ENCODE results near the gene HS6ST2. TPM values are rescaled to one million over a fixed set of nuclear protein-coding genes. Genes with fewer than 3 reads are reported as not detected.
A peak's percentile ranks its signal among the peaks of the same experiment; 100 is the strongest.

Gene HS6ST2
- total RNA-seq, 4 donors from 2014 or later, result 0.14 to 1.1 TPM; not detected in 2

- Histone ChIP-seq H3K27me3 (no peaks in the 10 kb centered on the region), H3K9me3 (no peaks in the 10 kb centered on the region), H3K4me3 (no peak overlapping the region), H3K27ac (no peak overlapping the region), H3K36me3 (no peaks in the 10 kb centered on the region), H3K4me1 (no peaks in the 10 kb centered on the region)
- in situ Hi-C loops (cut with MboI; ENCODE audit: low pct_ligation_motif_present in 1 of 4, low pct_unique_long_range_greater_than_20kb in 1 of 4, low sequenced_read_pairs in 3 of 4), result loop anchor here (25.0 kb wide), 2 partner anchors 335 to 760 kb away; no protein-coding TSS in a partner anchor
- intact Hi-C loops (cut with DNase I; ENCODE audit: low total_unique reads), result no loop called here
- no peak for DNase-seq
- WGBS, 2 donors (ENCODE audit: low coverage in 1 of 2), result 60% methylated on average over 4 of the region's 4 CpGs; no CpG with 5 or more reads in 1 of the 2 donors
- TF ChIP-seq EP300 (IDR thresholded peaks at IDR 0.05; ENCODE audit: low read depth) (no peak), POLR2AphosphoS5 (IDR thresholded peaks at IDR 0.05) (no peak)
These were observed 336.3 kb downstream of the HS6ST2 start for GRCh38 chrX:132622130-132622529.

DNA sequence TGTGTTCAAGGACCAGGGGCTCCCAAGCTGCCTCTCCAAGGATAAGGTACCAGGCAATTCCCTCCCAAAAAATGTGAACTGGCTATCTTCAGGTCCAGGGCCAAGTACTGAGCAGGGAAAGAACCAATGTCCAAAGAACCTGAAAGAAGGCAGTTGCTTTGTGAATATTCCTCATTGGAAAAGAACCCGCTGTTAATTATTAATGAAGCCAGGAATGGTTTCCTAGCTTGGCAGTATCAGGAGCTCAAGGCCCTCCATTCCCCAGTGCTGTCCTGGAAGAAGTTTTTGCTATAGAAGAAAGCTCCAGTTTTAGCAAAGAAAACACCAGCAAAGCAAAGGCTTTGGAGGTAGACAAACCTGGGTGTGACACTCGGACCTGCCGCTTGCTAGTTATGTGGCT, 339.6 kb downstream of the HS6ST2 start:
- no peaks in the 10 kb centered on the region for H3K4me1 ChIP-seq
- no peak overlapping the region for H3K4me3 ChIP-seq
- WGBS, 2 donors (ENCODE audit: low coverage in 1 of 2), result 81% methylated on average over 3 of the region's 3 CpGs; no CpG with 5 or more reads in 1 of the 2 donors
- no peaks in the 10 kb centered on the region for H3K27me3 ChIP-seq
- TF ChIP-seq POLR2A (IDR thresholded peaks at IDR 0.05) (no peak), POLR2AphosphoS5 (IDR thresholded peaks at IDR 0.05) (no peak), EP300 (IDR thresholded peaks at IDR 0.05; ENCODE audit: low read depth) (no peak), CTCF (IDR thresholded peaks at IDR 0.05) (no peak)
- DNase-seq, result no peak
- intact Hi-C loops (cut with DNase I; ENCODE audit: low total_unique reads) (no loop called here), in situ Hi-C loops (cut with MboI; ENCODE audit: low pct_ligation_motif_present in 1 of 4, low pct_unique_long_range_greater_than_20kb in 1 of 4, low sequenced_read_pairs in 3 of 4) (loop anchor here (10.0 to 25.0 kb wide), 4 partner anchors 324 to 774 kb away; no protein-coding TSS in a partner anchor)
- H3K36me3 ChIP-seq, result no peaks in the 10 kb centered on the region
- H3K9me3 ChIP-seq, result no peaks in the 10 kb centered on the region
- H3K27ac ChIP-seq, result no peak overlapping the region

DNA sequence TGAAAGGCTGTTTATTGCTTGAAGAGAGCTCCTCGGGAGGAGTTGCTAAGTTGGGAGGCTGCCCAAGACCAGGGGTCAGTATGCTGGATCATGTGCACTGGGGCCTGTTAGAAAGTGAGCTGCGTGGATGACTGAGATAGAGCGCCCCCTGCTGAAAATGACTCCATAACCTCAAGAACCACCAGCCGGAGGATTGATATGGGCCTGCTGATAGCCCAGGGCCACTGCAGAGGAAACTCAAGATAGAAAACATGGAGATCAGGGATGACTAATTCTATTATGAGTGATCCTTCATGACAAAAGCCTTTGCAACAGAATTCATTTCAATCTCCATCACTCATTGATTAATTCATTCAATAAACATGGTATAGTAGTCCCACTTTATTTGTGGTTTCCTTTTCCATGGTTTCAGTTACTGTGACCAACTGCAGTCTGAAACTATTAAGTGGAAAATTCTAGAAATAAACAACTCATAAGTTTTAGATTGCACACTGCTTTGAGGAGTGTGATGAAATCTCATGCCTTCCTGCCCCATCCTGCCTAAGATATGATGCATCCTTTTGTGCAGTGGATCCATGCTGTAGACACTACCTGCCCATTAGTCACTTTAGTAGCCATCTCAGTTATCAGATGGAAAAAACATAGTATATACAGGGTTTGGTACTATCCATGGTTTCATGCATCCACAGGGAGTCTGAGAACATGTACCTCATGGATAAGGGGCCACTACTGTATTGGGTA, 342.9 kb downstream of the HS6ST2 start:
- Histone ChIP-seq H3K4me3 (no peak overlapping the region), H3K36me3 (no peaks in the 10 kb centered on the region), H3K27me3 (no peaks in the 10 kb centered on the region), H3K27ac (no peak overlapping the region), H3K9me3 (no peaks in the 10 kb centered on the region), H3K4me1 (no peaks in the 10 kb centered on the region)
- 26% methylated on average over 4 of the region's 4 CpGs; no CpG with 5 or more reads in 1 of the 2 donors for WGBS, 2 donors (ENCODE audit: low coverage in 1 of 2)
- DNase-seq, result peak; percentile 51
- intact Hi-C loops (cut with DNase I; ENCODE audit: low total_unique reads), result no loop called here
- in situ Hi-C loops (cut with MboI; ENCODE audit: low pct_ligation_motif_present in 1 of 4, low pct_unique_long_range_greater_than_20kb in 1 of 4, low sequenced_read_pairs in 3 of 4), result loop anchor here (10.0 to 25.0 kb wide), 4 partner anchors 321 to 771 kb away; no protein-coding TSS in a partner anchor
- TF ChIP-seq CTCF (IDR thresholded peaks at IDR 0.05), result peak in 3 of 5 experiments; percentile 32 to 38 (median 36)
- TF ChIP-seq EP300 (IDR thresholded peaks at IDR 0.05; ENCODE audit: low read depth), result no peak

DNA sequence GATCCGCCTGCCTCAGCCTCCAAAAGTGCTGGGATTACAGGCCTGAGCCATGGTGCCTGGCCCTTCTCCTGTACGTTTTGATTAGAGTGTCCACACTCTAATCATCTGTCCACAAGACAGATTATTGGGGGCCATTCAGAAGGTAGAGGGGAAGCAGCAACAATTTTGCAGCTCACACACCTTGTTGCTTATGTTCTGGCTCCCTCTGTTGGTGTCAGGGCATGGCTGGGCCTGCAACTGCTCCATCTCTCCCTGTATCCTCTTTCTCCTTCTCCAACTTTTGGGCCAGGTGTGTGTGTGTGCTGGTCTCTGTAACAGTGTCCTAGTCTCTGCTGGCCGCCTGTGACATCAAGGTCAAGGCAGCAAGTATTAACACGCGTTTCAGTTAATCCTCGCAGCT, 344.1 kb downstream of the HS6ST2 start:
- intact Hi-C loops (cut with DNase I; ENCODE audit: low total_unique reads) (no loop called here), in situ Hi-C loops (cut with MboI; ENCODE audit: low pct_ligation_motif_present in 1 of 4, low pct_unique_long_range_greater_than_20kb in 1 of 4, low sequenced_read_pairs in 3 of 4) (loop anchor here (10.0 to 25.0 kb wide), 4 partner anchors 319 to 769 kb away; no protein-coding TSS in a partner anchor)
- WGBS, 2 donors (ENCODE audit: low coverage in 1 of 2), result 78% methylated on average over 6 of the region's 6 CpGs; no CpG with 5 or more reads in 1 of the 2 donors
- TF ChIP-seq POLR2A (IDR thresholded peaks at IDR 0.05) (no peak), CTCF (IDR thresholded peaks at IDR 0.05) (no peak), POLR2AphosphoS5 (IDR thresholded peaks at IDR 0.05) (no peak), EP300 (IDR thresholded peaks at IDR 0.05; ENCODE audit: low read depth) (no peak)
- no peak for DNase-seq
- H3K4me1 ChIP-seq, result no peaks in the 10 kb centered on the region
- no peaks in the 10 kb centered on the region for H3K9me3 ChIP-seq
- H3K4me3 ChIP-seq, result no peak overlapping the region
- no peaks in the 10 kb centered on the region for H3K36me3 ChIP-seq
- H3K27ac ChIP-seq, result no peak overlapping the region
- H3K27me3 ChIP-seq, result no peaks in the 10 kb centered on the region
